ENCODE data around the gene COPB1. TPM values are rescaled to one million over a fixed set of nuclear protein-coding genes. Genes with fewer than 3 reads are reported as not detected.

COPB1 gene
- total RNA-seq, 4 donors from 2014 or later = 62.8 to 66.0 (median 64.8) TPM

DNA sequence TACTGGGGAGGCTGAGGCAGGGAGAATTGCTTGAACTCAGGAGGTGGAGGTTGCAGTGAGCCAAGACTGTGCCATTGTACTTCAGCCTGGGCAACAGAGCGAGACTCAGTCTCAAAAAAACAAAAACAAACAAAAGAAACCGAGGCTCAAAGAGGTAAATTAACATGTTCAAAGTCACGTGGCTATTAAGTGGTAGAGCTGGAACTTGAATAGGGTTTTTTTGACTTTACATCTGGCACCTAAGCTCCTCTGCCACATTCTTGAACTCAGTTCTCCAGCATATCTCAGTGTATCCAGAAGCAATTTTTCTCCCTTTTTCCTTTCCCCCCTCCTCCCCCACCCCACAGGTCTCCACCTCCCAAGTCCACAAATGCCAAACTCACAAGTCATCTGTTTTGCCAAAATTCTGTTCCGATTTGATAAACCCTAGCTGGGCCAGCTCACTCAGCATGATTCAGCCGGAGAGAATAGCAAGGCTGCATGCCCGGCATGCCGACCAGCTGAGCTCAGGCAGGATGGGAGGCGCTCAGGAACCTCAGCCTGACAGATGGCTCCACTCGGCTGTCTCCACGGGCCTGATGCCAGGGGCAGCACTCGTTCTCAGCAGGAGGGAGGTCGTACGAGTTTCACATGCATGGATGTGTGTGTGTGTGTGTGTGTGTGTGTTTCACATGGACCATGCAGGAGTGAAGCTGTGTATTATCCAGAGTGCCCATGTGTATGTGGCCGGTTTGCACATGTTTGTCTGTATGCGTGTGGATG lies 77.4 kb downstream of the COPB1 start:
- Histone ChIP-seq H3K9me3 (no peaks in the 10 kb centered on the region), H3K36me3 (no peaks in the 10 kb centered on the region), H3K27me3 (no peaks in the 10 kb centered on the region), H3K4me3 (no peak overlapping the region), H3K4me1 (peaks cover 13% of the 10 kb centered on the region), H3K27ac (no peak overlapping the region)
- peak; percentile 87 to 90 for DNase-seq (ENCODE audit: low spot score in 2 of 2)
- 23% methylated on average over 11 of the region's 15 CpGs for WGBS
- TF ChIP-seq POLR2A (IDR thresholded peaks at IDR 0.05) = no peak
- TF ChIP-seq POLR2AphosphoS5 (IDR thresholded peaks at IDR 0.05) = no peak
- TF ChIP-seq CTCF (IDR thresholded peaks at IDR 0.05) = no peak
- no peak for TF ChIP-seq EP300 (IDR thresholded peaks at IDR 0.05)

GRCh38 chr11:14420223-14420622 lies 79.4 kb downstream of the COPB1 start:
- DNase-seq (ENCODE audit: low spot score in 2 of 2) = no peak
- Histone ChIP-seq H3K27me3 (no peaks in the 10 kb centered on the region), H3K27ac (no peak overlapping the region), H3K4me1 (peaks cover 13% of the 10 kb centered on the region), H3K4me3 (no peak overlapping the region), H3K36me3 (no peaks in the 10 kb centered on the region), H3K9me3 (no peaks in the 10 kb centered on the region)
- no peak for TF ChIP-seq POLR2AphosphoS5 (IDR thresholded peaks at IDR 0.05)
- 96% methylated on average over 3 of the region's 3 CpGs for WGBS

DNA sequence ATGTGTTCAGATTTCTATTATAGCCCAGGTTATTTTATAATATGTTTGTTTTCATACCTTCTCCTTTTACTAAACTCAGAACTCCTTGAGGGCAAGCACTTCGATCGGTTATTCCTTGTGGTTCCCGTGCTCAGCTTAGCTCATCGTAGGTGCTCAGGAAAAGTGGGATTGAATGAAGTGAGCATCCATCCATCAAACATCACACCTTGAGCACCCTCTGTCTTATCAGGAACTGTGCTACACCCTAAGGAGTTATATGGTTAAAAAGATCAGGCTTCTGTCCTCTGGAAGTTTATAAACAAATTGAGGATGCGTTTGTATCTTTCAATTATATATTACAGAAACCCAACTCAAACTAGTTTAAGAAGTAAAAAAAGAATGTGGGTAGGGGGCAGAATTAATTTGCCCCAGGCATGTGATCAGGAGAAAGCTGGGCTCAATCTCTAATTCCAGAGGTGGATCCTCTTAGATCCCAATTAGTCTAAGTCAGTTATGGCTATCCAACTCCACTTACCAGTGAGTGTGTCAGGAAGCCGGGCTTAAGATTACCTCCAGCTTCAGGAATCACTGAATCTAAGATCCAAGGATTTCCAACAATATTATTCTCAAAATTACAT lies 80.7 kb downstream of the COPB1 start:
- Histone ChIP-seq H3K9me3 (no peaks in the 10 kb centered on the region), H3K27me3 (no peaks in the 10 kb centered on the region)

GRCh38 chr11:14417617-14418374 lies 81.8 kb downstream of the COPB1 start:
- no peak for DNase-seq (ENCODE audit: low spot score in 2 of 2)
- Histone ChIP-seq H3K4me3 (no peak overlapping the region), H3K9me3 (no peaks in the 10 kb centered on the region), H3K4me1 (peaks cover 15% of the 10 kb centered on the region), H3K27ac (no peak overlapping the region), H3K36me3 (no peaks in the 10 kb centered on the region), H3K27me3 (no peaks in the 10 kb centered on the region)
- TF ChIP-seq POLR2AphosphoS5 (IDR thresholded peaks at IDR 0.05) = no peak
- TF ChIP-seq EP300 (IDR thresholded peaks at IDR 0.05) = no peak
- no peak for TF ChIP-seq POLR2A (IDR thresholded peaks at IDR 0.05)
- no peak for TF ChIP-seq CTCF (IDR thresholded peaks at IDR 0.05)
- 79% methylated on average over 4 of the region's 4 CpGs for WGBS

More for the DNA sequence above, 80.7 kb downstream of the COPB1 start:
- 89% methylated on average over 6 of the region's 6 CpGs for WGBS
- H3K4me1 ChIP-seq = peaks cover 13% of the 10 kb centered on the region
- DNase-seq (ENCODE audit: low spot score in 2 of 2) = no peak
- TF ChIP-seq POLR2AphosphoS5 (IDR thresholded peaks at IDR 0.05) (no peak), CTCF (IDR thresholded peaks at IDR 0.05) (no peak), POLR2A (IDR thresholded peaks at IDR 0.05) (no peak), EP300 (IDR thresholded peaks at IDR 0.05) (no peak)
- H3K4me3 ChIP-seq = no peak overlapping the region
- H3K27ac ChIP-seq = no peak overlapping the region
- no peaks in the 10 kb centered on the region for H3K36me3 ChIP-seq

DNA sequence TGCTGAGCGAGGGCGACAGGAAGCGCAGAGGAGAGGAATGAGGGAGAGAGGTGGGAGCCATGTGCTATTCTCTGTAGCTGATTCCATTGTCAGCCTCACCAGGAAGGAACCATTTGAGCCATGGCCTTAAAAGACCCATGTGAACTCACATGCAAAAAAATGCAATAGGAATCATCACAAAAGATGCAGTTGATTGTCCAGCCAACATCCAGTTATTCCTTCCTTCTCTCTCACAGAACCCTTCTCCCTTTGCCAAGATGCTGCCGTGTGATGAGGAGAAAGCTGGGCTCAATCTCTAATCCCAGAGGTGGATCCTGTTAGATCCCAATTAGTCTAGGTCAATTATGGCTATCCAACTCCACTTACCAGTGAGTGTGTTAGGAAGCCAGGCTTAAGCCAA lies 82.4 kb downstream of the COPB1 start:
- no peak for TF ChIP-seq EP300 (IDR thresholded peaks at IDR 0.05)
- TF ChIP-seq POLR2AphosphoS5 (IDR thresholded peaks at IDR 0.05) = no peak
- no peak for TF ChIP-seq CTCF (IDR thresholded peaks at IDR 0.05)
- no peak for TF ChIP-seq POLR2A (IDR thresholded peaks at IDR 0.05)
- no peaks in the 10 kb centered on the region for H3K27me3 ChIP-seq
- no peaks in the 10 kb centered on the region for H3K36me3 ChIP-seq
- no peak overlapping the region for H3K4me3 ChIP-seq
- H3K9me3 ChIP-seq = no peaks in the 10 kb centered on the region
- 81% methylated on average over 4 of the region's 4 CpGs for WGBS
- peaks cover 13% of the 10 kb centered on the region for H3K4me1 ChIP-seq
- DNase-seq (ENCODE audit: low spot score in 2 of 2) = no peak
- H3K27ac ChIP-seq = no peak overlapping the region
